ENCODE data around the gene SERTM2. TPM values are rescaled to one million over a fixed set of nuclear protein-coding genes. Genes with fewer than 3 reads are reported as not detected.

SERTM2 gene
- total and polyA plus RNA-seq, 2 of the 4 experiments (the other 2 are of a cell fraction): under 0.01 to 0.03 TPM

DNA sequence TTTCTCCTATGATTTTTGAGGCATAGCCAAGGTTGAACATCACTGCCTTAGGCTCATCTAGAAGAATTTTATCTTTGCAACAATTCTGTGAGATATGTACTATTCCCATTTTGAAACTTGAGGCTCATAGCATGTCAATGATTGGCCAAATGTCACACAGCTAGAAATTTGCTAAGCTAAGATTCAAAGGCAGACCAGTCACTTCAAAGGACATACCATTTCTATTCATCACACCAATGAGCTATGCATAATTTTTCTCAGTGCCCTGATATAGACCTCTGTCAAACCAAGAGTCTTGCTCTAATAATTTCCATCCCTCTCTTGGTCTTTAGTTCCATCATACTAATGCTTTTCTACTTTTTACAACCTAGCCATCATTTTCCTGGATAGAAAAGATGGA, 27.6 kb upstream of the SERTM2 start:
- no peak overlapping the region for H3K4me2 ChIP-seq (ENCODE audit: low read depth, low read length)
- H4K5ac ChIP-seq (ENCODE audit: low read depth, low read length): no peak overlapping the region
- 0 out of 2 replicates have a peak, but pooled peaks cover 2% of the 10 kb centered on the region for H3K9me3 ChIP-seq (ENCODE audit: control insufficient read depth, insufficient read depth, low read length)
- in situ Hi-C loops (cut with MboI; ENCODE audit: low sequenced_read_pairs) (no loop called here), intact Hi-C loops (cut with micrococcal nuclease) (no loop called here), dilution Hi-C loops (cut with HindIII; ENCODE audit: low sequenced_read_pairs, unreplicated experiment) (no loop called here)
- no peaks in the 10 kb centered on the region for H3K27me3 ChIP-seq (ENCODE audit: control insufficient read depth, insufficient read depth, low read length)
- no peak overlapping the region for H2BK5ac ChIP-seq (ENCODE audit: low read depth, low read length, poor library complexity, severe bottlenecking)
- no peak for TF ChIP-seq MAFK (IDR thresholded peaks at IDR 0.05; ENCODE audit: low read depth, low read length)
- no peak for TF ChIP-seq MXI1 (IDR thresholded peaks at IDR 0.05; ENCODE audit: borderline replicate concordance, low read depth, low read length)
- TF ChIP-seq NFE2L2 (IDR thresholded peaks at IDR 0.05; ENCODE audit: low read depth, low read length): no peak
- TF ChIP-seq, protein P1, sequence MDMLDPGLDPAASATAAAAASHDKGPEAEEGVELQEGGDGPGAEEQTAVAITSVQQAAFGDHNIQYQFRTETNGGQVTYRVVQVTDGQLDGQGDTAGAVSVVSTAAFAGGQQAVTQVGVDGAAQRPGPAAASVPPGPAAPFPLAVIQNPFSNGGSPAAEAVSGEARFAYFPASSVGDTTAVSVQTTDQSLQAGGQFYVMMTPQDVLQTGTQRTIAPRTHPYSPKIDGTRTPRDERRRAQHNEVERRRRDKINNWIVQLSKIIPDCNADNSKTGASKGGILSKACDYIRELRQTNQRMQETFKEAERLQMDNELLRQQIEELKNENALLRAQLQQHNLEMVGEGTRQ (IDR thresholded peaks at IDR 0.05; ENCODE audit: low read depth, low read length): no peak
- no peak overlapping the region for H3K27ac ChIP-seq (ENCODE audit: insufficient read depth, low read length)
- H2AK9ac ChIP-seq (replicated peaks; ENCODE audit: low read depth, low read length, poor library complexity): no peak overlapping the region
- no peak overlapping the region for H2BK120ac ChIP-seq (ENCODE audit: low read depth, low read length)
- DNase-seq: no peak
- no peak overlapping the region for H2AFZ ChIP-seq (replicated peaks; ENCODE audit: low read length, poor library complexity)
- H2BK15ac ChIP-seq (ENCODE audit: low read depth, low read length): no peak overlapping the region
- H3K18ac ChIP-seq (ENCODE audit: low read depth, low read length): no peak overlapping the region
- no peak overlapping the region for H3K9ac ChIP-seq (ENCODE audit: low read depth, low read length)
- H3K4ac ChIP-seq (ENCODE audit: low read depth, low read length): no peak overlapping the region
- no peaks in the 10 kb centered on the region for H3K9me1 ChIP-seq (ENCODE audit: insufficient read depth, low read length)
- ChIA-PET CTCF (interaction anchor here (1.1 kb wide), 1 partner anchor 39 kb away, joined by 3 read pairs; no protein-coding TSS in a partner anchor), POLR2A (ENCODE audit: unreplicated experiment) (no interaction called here)
- H3K56ac ChIP-seq (ENCODE audit: extremely low read depth, insufficient read depth, low read length): no peak overlapping the region
- no peaks in the 10 kb centered on the region for H3K79me1 ChIP-seq (ENCODE audit: low read depth in 1 of 2, low read length in 2 of 2)
- H3K14ac ChIP-seq (replicated peaks; ENCODE audit: low read depth, low read length): no peak overlapping the region
- no TSS peak for BruUV-seq (replicated peaks)
- H4K20me1 ChIP-seq (ENCODE audit: insufficient read depth, low read length): no peaks in the 10 kb centered on the region
- no peaks in the 10 kb centered on the region for H3K36me3 ChIP-seq (ENCODE audit: control insufficient read depth, insufficient read depth, low read length)
- no peak overlapping the region for H3K23ac ChIP-seq (ENCODE audit: low read depth, low read length)
- H3K4me3 ChIP-seq (ENCODE audit: insufficient read depth, low read depth, low read length): no peak overlapping the region
- ATAC-seq (ENCODE audit: low read depth): no peak
- H2AK5ac ChIP-seq (ENCODE audit: low read depth, low read length): no peak overlapping the region
- no peaks in the 10 kb centered on the region for H3K4me1 ChIP-seq (ENCODE audit: control insufficient read depth, insufficient read depth, low read length)
- no peak overlapping the region for H4K8ac ChIP-seq (ENCODE audit: low read depth in 2 of 2, low read length in 2 of 2)
- no peak overlapping the region for H2BK20ac ChIP-seq (ENCODE audit: low read depth, low read length)
- no peak overlapping the region for H4K91ac ChIP-seq (ENCODE audit: insufficient read depth, low read depth, low read length)

Data from IMR-90 (cell line).